IgD-negative memory B cell (primary cell): ENCODE data around the gene REP15. TPM values are rescaled to one million over a fixed set of nuclear protein-coding genes. Genes with fewer than 3 reads are reported as not detected.

ENCODE experiments used
- H3K27ac Mint-ChIP-seq, 3 donors: one replicate each; pipeline ENCODE4 v1.8.0; 2020 to 2022; ENCODE audit warnings: mild to moderate bottlenecking in 3 of 3, mixed read lengths in 3 of 3, moderate library complexity in 1 of 3
- H3K27me3 Mint-ChIP-seq: one replicate; pipeline ENCODE4 v1.8.0; 2021; ENCODE audit warnings: mixed read lengths
- H3K36me3 Mint-ChIP-seq: one replicate; pipeline ENCODE4 v1.8.0; 2020; ENCODE audit warnings: mild to moderate bottlenecking, mixed read lengths
- H3K4me1 Mint-ChIP-seq, 3 donors: one replicate each; pipeline ENCODE4 v1.8.0; 2020 to 2022; ENCODE audit warnings: mixed read lengths in 3 of 3, mild to moderate bottlenecking in 1 of 3
- H3K4me3 Mint-ChIP-seq, 4 donors: one replicate each; pipeline ENCODE4 v1.8.0; 2020 to 2022; ENCODE audit warnings: mild to moderate bottlenecking in 4 of 4, mixed read lengths in 4 of 4, moderate library complexity in 3 of 4
- H3K9me3 Mint-ChIP-seq, 3 donors: one replicate each; pipeline ENCODE4 v1.8.0; 2020 to 2021; ENCODE audit warnings: mixed read lengths in 3 of 3, mild to moderate bottlenecking in 1 of 3
- polyA plus RNA-seq: library from polyadenylated mRNA; unstranded; fragments of 300-500 nt; fragmentation: Illumina TruSeq; gene quantifications from one replicate; pipeline ENCODE4 v1.2.3, GENCODE V29; 2021

Gene REP15
- polyA plus RNA-seq, 1 donor from 2014 or later = not detected

- Mint-ChIP-seq H3K4me1 (no peaks in the 10 kb centered on the region), H3K27me3 (no peaks in the 10 kb centered on the region), H3K4me3 (no peak overlapping the region), H3K27ac (no peak overlapping the region), H3K9me3 (no peaks in the 10 kb centered on the region), H3K36me3 (peaks cover 1% of the 10 kb centered on the region)
Observed at GRCh38 chr12:27685274-27685673, 11.0 kb upstream of the REP15 start.

DNA sequence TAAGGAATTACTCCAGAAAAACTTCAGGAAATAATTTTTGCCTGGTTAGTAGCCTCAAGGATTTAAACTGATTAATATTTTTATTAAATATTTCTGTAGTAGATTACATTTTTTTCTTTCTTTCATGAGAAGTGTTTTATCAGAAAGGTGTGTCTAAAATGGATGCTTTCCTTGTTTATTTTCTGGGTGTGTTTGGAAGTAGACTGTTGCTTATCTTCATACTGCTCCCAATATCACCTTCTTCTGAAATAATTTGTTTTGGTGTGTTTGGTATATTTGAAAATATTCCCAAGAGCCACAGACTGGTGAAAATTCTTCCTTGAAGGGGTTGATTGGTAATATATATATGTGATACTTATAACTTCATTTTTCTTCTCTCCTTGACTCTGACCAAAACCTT lies 10.1 kb upstream of the REP15 start:
- Mint-ChIP-seq H3K27me3 (no peaks in the 10 kb centered on the region), H3K4me1 (no peaks in the 10 kb centered on the region), H3K4me3 (no peak overlapping the region), H3K9me3 (no peaks in the 10 kb centered on the region), H3K36me3 (peaks cover 1% of the 10 kb centered on the region), H3K27ac (no peak overlapping the region)

DNA sequence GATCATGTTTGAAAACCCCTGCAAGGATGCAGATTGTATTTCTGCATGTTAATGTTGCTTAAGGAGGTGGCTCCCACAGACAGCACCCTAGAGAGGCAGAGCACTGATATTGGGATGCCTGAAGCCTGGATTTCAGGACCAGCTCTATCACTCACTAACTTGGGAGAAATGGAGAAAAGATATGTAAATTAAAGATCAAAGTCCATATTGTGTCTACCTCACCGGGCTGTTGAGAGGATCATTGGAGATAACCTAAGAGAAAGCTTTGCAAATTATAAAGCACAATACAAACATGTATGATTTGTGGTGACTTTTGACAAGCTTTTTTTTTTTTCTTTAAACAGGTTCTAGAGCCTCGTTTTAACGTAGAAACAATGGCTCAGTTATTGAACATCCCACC lies 7.6 kb upstream of the REP15 start:
- Mint-ChIP-seq H3K27me3 (no peaks in the 10 kb centered on the region), H3K36me3 (peaks cover 1% of the 10 kb centered on the region), H3K4me3 (no peak overlapping the region), H3K9me3 (no peaks in the 10 kb centered on the region), H3K4me1 (no peaks in the 10 kb centered on the region), H3K27ac (no peak overlapping the region)

GRCh38 chr12:27689558-27690180 lies 6.6 kb upstream of the REP15 start:
- Mint-ChIP-seq H3K4me3 (no peak overlapping the region), H3K4me1 (no peaks in the 10 kb centered on the region), H3K27me3 (no peaks in the 10 kb centered on the region), H3K9me3 (no peaks in the 10 kb centered on the region), H3K27ac (peak overlapping the region in 1 of 3 donors; percentile 13), H3K36me3 (peaks cover 3% of the 10 kb centered on the region)

GRCh38 chr12:27693403-27693802 lies 2.8 kb upstream of the REP15 start:
- no peaks in the 10 kb centered on the region for H3K4me1 Mint-ChIP-seq
- H3K27me3 Mint-ChIP-seq = peaks cover 1% of the 10 kb centered on the region
- no peaks in the 10 kb centered on the region for H3K9me3 Mint-ChIP-seq
- H3K27ac Mint-ChIP-seq = no peak overlapping the region
- peaks cover 5% of the 10 kb centered on the region for H3K36me3 Mint-ChIP-seq
- H3K4me3 Mint-ChIP-seq = no peak overlapping the region

- Mint-ChIP-seq H3K27me3 (peaks cover 3% of the 10 kb centered on the region), H3K4me1 (no peaks in the 10 kb centered on the region)
Observed at GRCh38 chr12:27695556-27696292, 523 bp upstream of the REP15 start.

DNA sequence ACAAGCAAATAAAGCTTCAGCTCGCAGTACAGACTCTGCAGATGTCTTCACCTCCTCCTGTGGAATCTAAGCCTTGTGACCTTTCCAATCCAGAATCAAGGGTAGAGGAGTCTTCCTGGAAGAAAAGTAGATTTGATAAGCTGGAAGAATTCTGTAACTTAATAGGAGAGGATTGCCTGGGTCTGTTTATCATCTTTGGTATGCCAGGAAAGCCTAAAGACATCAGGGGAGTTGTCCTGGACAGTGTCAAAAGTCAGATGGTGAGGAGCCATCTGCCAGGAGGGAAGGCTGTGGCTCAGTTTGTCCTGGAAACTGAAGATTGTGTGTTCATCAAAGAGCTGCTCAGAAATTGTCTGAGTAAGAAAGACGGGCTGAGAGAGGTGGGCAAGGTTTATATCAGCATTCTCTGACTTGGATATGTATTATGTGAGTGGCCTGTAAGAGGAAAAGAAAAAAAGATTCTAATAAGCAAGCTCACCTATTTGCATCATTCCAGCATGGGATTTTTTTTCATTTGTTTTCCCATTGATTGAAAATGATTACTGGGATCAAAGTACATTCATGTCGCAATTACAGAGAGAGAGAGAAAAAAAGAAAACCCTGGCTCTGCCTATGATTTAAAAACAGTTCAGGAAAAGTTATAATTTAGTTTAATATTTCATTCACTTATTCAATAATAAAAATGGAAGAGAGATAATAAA lies 767 bp downstream of the REP15 start:
- Mint-ChIP-seq H3K27me3 (peaks cover 4% of the 10 kb centered on the region), H3K9me3 (no peaks in the 10 kb centered on the region), H3K36me3 (peaks cover 3% of the 10 kb centered on the region), H3K4me3 (no peak overlapping the region), H3K27ac (no peak overlapping the region), H3K4me1 (no peaks in the 10 kb centered on the region)

More at GRCh38 chr12:27695556-27696292, 523 bp upstream of the REP15 start:
- Mint-ChIP-seq H3K4me3 (no peak overlapping the region), H3K27ac (no peak overlapping the region), H3K36me3 (peaks cover 3% of the 10 kb centered on the region), H3K9me3 (no peaks in the 10 kb centered on the region)

GRCh38 chr12:27703720-27704452 lies 7.6 kb downstream of the REP15 start:
- no peak overlapping the region for H3K4me3 Mint-ChIP-seq
- H3K27me3 Mint-ChIP-seq = peaks cover 3% of the 10 kb centered on the region
- no peak overlapping the region for H3K27ac Mint-ChIP-seq

GRCh38 chr12:27705263-27705662 lies 9.0 kb downstream of the REP15 start:
- Mint-ChIP-seq H3K9me3 (no peaks in the 10 kb centered on the region), H3K27me3 (peaks cover 2% of the 10 kb centered on the region), H3K4me3 (no peak overlapping the region), H3K27ac (no peak overlapping the region), H3K4me1 (peaks cover 0 to 4% (median 1%) of the 10 kb centered on the region in 3 donors), H3K36me3 (no peaks in the 10 kb centered on the region)

More at GRCh38 chr12:27703720-27704452, 7.6 kb downstream of the REP15 start:
- Mint-ChIP-seq H3K36me3 (no peaks in the 10 kb centered on the region), H3K9me3 (no peaks in the 10 kb centered on the region), H3K4me1 (no peaks in the 10 kb centered on the region)

- peak overlapping the region in 1 of 4 donors; percentile 44 for H3K4me3 Mint-ChIP-seq
- H3K9me3 Mint-ChIP-seq = no peaks in the 10 kb centered on the region
- H3K36me3 Mint-ChIP-seq = no peaks in the 10 kb centered on the region
- peaks cover 11 to 17% (median 11%) of the 10 kb centered on the region in 3 donors for H3K4me1 Mint-ChIP-seq
- peaks cover 1% of the 10 kb centered on the region for H3K27me3 Mint-ChIP-seq
- peak overlapping the region in 1 of 3 donors; percentile 29 for H3K27ac Mint-ChIP-seq
Observed at GRCh38 chr12:27707216-27707615, 11.0 kb downstream of the REP15 start.

- H3K4me3 Mint-ChIP-seq = peak overlapping the region in 3 of 4 donors; percentile 95 to 98 (median 97)
- no peaks in the 10 kb centered on the region for H3K9me3 Mint-ChIP-seq
- peaks cover 1% of the 10 kb centered on the region for H3K27me3 Mint-ChIP-seq
- H3K4me1 Mint-ChIP-seq = peaks cover 17 to 21% (median 17%) of the 10 kb centered on the region in 3 donors
- H3K27ac Mint-ChIP-seq = peak overlapping the region in 2 of 3 donors; percentile 26 to 53
- H3K36me3 Mint-ChIP-seq = no peaks in the 10 kb centered on the region
Observed at GRCh38 chr12:27709212-27709931, 13.1 kb downstream of the REP15 start.

DNA sequence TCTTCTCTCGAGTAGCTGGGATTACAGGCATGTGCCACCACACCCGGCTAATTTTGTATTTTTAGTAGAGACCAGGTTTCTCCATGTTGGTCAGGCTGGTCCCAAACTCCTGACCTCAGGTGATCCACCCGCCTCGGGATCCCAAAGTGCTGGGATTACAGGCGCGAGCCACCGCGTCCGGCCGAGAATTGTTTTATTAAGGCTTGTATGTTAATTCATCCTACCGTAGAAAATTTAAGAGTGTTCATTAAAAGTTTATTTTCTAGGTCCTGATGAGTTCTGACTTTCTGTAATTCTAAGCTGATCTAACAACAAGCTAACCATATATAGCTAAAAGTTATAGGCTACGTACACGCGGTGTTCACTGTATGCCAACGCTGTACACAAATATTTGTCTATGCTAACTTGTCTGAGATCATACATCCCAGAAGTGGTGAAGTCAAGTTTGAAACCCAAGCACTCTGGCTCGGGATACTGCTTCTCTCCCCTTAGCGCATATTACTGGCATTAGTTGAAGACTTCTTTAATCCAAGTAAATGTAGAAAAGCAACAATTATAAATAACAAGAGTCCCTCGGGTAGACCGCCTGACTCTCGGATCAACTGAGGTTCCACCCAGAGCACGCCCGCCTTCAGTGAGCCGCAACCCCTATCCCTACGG lies 13.8 kb downstream of the REP15 start:
- Mint-ChIP-seq H3K27me3 (peaks cover 1% of the 10 kb centered on the region), H3K4me3 (peak overlapping the region; percentile 95 to 98 (median 96)), H3K36me3 (no peaks in the 10 kb centered on the region), H3K27ac (peak overlapping the region; percentile 83 to 98 (median 95)), H3K9me3 (no peaks in the 10 kb centered on the region), H3K4me1 (peaks cover 17 to 21% (median 21%) of the 10 kb centered on the region in 3 donors)

DNA sequence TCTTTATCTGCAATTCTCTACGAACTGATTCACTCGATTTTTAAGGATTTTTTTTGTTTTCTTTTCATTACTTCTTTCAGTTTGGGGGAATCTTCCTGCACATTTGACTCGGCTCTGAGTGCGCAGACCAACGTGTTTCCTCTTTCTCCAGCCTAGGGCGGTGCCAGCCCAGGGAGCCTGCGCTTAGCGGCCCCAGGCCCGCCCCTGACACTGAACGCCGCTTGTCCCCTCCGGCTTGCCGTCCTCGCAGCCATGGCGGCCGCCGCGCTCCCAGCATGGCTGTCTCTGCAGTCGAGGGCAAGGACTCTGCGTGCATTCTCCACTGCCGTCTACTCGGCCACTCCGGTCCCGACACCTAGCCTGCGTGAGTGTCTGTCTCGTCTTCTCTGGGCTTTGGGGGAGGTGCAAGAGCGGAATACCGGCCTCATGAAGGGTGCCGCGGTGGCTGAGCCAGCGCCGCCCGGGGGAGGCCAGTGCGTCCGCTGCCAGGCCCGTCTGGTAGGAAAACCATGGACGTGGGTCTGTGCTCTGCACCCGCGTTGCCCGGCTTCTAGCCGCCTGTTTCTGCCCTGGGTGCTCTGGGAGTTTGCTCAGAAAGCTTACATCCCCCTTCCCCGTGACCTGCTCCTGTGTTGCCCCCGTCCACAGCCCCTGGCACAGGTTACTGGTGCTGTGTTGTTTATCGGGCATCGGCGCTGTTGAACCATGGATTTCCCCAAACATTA lies 14.5 kb downstream of the REP15 start, which contains the start of gene MRPS35:
MRPS35 (plus strand) TSS at position 241 of the 725 bp plus-strand sequence; CDS start at position 253, 12 bp downstream.
- Mint-ChIP-seq H3K27me3 (peaks cover 1% of the 10 kb centered on the region), H3K9me3 (no peaks in the 10 kb centered on the region), H3K27ac (peak within 1 kb of the TSS; percentile 83 to 98 (median 95)), H3K4me3 (peak within 1 kb of the TSS; percentile 95 to 98 (median 96)), H3K4me1 (peaks cover 17 to 21% (median 21%) of the 10 kb centered on the region in 3 donors), H3K36me3 (no peaks in the 10 kb centered on the region)
